GM23248 (cell line): Measurements from ENCODE around the gene ATP9A.

ENCODE experiments used
- EZH2 ChIP-seq: fragments of 200-600 bp; sonication (generic); IDR thresholded peaks from 2 replicates; pipeline ENCODE4 v1.6.1; 2018; ENCODE audit warnings: antibody characterized with exemption, mild to moderate bottlenecking; ENCODE audit not compliant: insufficient read depth, poor library complexity, severe bottlenecking
- EZH2phosphoT487 ChIP-seq: fragments of 200-600 bp; sonication (generic); IDR thresholded peaks from 2 replicates; pipeline ENCODE4 v1.6.1; 2018; ENCODE audit warnings: antibody characterized with exemption, moderate library complexity, mild to moderate bottlenecking, low read depth; ENCODE audit not compliant: insufficient read depth

DNA sequence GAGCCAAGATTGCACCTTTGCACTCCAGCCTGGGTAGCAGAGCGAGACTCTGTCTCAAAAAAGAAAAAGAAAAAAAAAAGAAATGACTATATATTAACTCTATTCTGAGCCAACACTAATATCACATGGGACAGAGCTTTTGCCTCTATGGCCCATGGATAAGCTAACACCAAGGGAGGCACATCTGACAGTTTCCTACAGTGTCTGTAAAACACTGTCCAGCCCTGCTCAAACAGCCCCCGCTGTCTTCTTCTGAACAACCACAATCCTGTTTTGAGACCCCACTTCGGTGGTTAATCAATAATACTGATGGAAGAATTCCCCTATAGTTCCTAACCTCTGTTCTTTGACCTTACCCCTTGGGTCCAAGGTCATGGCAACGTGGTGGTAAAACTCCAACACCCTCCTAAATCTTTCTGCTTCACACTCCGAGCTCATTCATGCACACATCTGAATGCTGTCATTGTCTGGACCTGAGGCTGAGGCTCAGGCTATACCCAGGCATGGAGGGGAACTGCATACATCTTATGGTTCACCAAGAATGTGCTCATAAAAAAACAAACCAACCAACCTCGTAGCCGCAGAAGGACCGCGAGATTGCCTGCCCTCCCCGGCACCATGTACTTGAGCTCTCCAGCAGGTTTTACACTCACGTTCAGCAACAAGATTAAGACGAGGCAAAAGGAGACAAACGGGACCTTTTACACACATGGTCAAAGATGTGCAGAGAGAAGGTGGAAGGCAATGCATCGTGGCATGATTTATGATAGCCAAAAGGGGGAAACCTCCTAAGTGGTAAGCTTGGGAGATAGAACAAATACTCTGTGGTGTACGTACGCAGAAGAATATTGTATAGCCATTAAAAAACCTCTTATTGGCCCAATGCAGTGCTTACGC, 120.3 kb downstream of the ATP9A start:
- TF ChIP-seq EZH2phosphoT487 (no peak), EZH2 (no peak)
